ENCODE data around the gene HCN2. TPM values are rescaled to one million over a fixed set of nuclear protein-coding genes. Genes with fewer than 3 reads are reported as not detected.
"Not testable (repeated sequence)": the region's sequence is repeated elsewhere in the genome, so short reads cannot be mapped to it uniquely, and the experiment has no call there.

Gene HCN2
- total RNA-seq, 2 experiments from 2014 or later: 0.06 to 1.0 TPM

GRCh38 chr19:623974-624373, 34.3 kb downstream of the HCN2 start:
- Histone ChIP-seq H2AFZ (ENCODE audit: low read length) (no peak overlapping the region), H3K36me3 (ENCODE audit: insufficient read depth, low read length) (peaks cover 78% of the 10 kb centered on the region), H4K20me1 (ENCODE audit: insufficient read depth, low read length) (no peaks in the 10 kb centered on the region), H3K4me1 (ENCODE audit: insufficient read depth, low read length, poor library complexity, severe bottlenecking) (no peaks in the 10 kb centered on the region), H3K9me3 (ENCODE audit: low read length) (no peaks in the 10 kb centered on the region), H3K27ac (ENCODE audit: low read depth, low read length, poor library complexity, severe bottlenecking) (no peak overlapping the region), H3K79me2 (ENCODE audit: insufficient read depth, low read depth, low read length) (peaks cover 13% of the 10 kb centered on the region; the same call in 1 of the 2 replicates), H3K9me2 (ENCODE audit: insufficient read depth, low read length) (no peaks in the 10 kb centered on the region), H3K4me2 (ENCODE audit: low read length) (no peak overlapping the region), H3K4me3 (ENCODE audit: low read depth, low read length, poor library complexity, severe bottlenecking) (no peak overlapping the region)
- CTCF ChIA-PET (ENCODE audit: unreplicated experiment): no interaction called here
- TF ChIP-seq CTCF (conservative IDR thresholded peaks at IDR 0.05; ENCODE audit: low read length): 0 out of 2 replicates have a peak, but pooled peaks have one; percentile 29
- no peak for TF ChIP-seq EZH2phosphoT487 (IDR thresholded peaks at IDR 0.05; ENCODE audit: borderline replicate concordance, low read depth, low read length)
- intact Hi-C loops (cut with micrococcal nuclease; ENCODE audit: unreplicated experiment): no loop called here
- POLR2A ChIA-PET: no interaction called here
- no TSS peak for BruUV-seq (replicated peaks)
- no peak for DNase-seq (ENCODE audit: low spot score)

- Histone ChIP-seq H3K4me3 (ENCODE audit: low read depth, low read length, poor library complexity, severe bottlenecking) (no peak overlapping the region), H3K4me2 (ENCODE audit: low read length) (no peak overlapping the region), H3K36me3 (ENCODE audit: insufficient read depth, low read length) (peaks cover 78% of the 10 kb centered on the region), H3K9me3 (ENCODE audit: low read length) (no peaks in the 10 kb centered on the region), H3K4me1 (ENCODE audit: insufficient read depth, low read length, poor library complexity, severe bottlenecking) (no peaks in the 10 kb centered on the region), H3K79me2 (ENCODE audit: insufficient read depth, low read depth, low read length) (peaks cover 13% of the 10 kb centered on the region; the same call in 1 of the 2 replicates), H3K9me2 (ENCODE audit: insufficient read depth, low read length) (no peaks in the 10 kb centered on the region), H2AFZ (ENCODE audit: low read length) (no peak overlapping the region), H4K20me1 (ENCODE audit: insufficient read depth, low read length) (no peaks in the 10 kb centered on the region), H3K27ac (ENCODE audit: low read depth, low read length, poor library complexity, severe bottlenecking) (no peak overlapping the region)
- DNase-seq (ENCODE audit: low spot score): no peak
- ChIA-PET CTCF (ENCODE audit: unreplicated experiment) (interaction anchor here (0.6 kb wide), 1 partner anchor 95 kb away, joined by 3 read pairs; no protein-coding TSS in a partner anchor), POLR2A (no interaction called here)
- intact Hi-C loops (cut with micrococcal nuclease; ENCODE audit: unreplicated experiment): no loop called here
- BruUV-seq (replicated peaks): no TSS peak
- TF ChIP-seq CTCF (conservative IDR thresholded peaks at IDR 0.05; ENCODE audit: low read length) (no peak), EZH2phosphoT487 (IDR thresholded peaks at IDR 0.05; ENCODE audit: borderline replicate concordance, low read depth, low read length) (no peak)
These were observed 34.9 kb downstream of the HCN2 start for GRCh38 chr19:624433-625109.

GRCh38 chr19:625257-625656, 35.6 kb downstream of the HCN2 start:
- H3K4me3 ChIP-seq (ENCODE audit: low read depth, low read length, poor library complexity, severe bottlenecking): no peak overlapping the region
- H3K4me2 ChIP-seq (ENCODE audit: low read length): no peak overlapping the region
- H2AFZ ChIP-seq (ENCODE audit: low read length): no peak overlapping the region
- H4K20me1 ChIP-seq (ENCODE audit: insufficient read depth, low read length): no peaks in the 10 kb centered on the region
- peaks cover 13% of the 10 kb centered on the region; the same call in 1 of the 2 replicates for H3K79me2 ChIP-seq (ENCODE audit: insufficient read depth, low read depth, low read length)
- TF ChIP-seq EZH2phosphoT487 (IDR thresholded peaks at IDR 0.05; ENCODE audit: borderline replicate concordance, low read depth, low read length) (no peak), CTCF (conservative IDR thresholded peaks at IDR 0.05; ENCODE audit: low read length) (no peak)
- no peaks in the 10 kb centered on the region for H3K9me3 ChIP-seq (ENCODE audit: low read length)
- no TSS peak for BruUV-seq (replicated peaks)
- ChIA-PET CTCF (ENCODE audit: unreplicated experiment) (no interaction called here), POLR2A (no interaction called here)
- no peak for DNase-seq (ENCODE audit: low spot score)
- H3K4me1 ChIP-seq (ENCODE audit: insufficient read depth, low read length, poor library complexity, severe bottlenecking): no peaks in the 10 kb centered on the region
- intact Hi-C loops (cut with micrococcal nuclease; ENCODE audit: unreplicated experiment): no loop called here
- H3K9me2 ChIP-seq (ENCODE audit: insufficient read depth, low read length): no peaks in the 10 kb centered on the region
- peaks cover 77% of the 10 kb centered on the region for H3K36me3 ChIP-seq (ENCODE audit: insufficient read depth, low read length)
- no peak overlapping the region for H3K27ac ChIP-seq (ENCODE audit: low read depth, low read length, poor library complexity, severe bottlenecking)

GRCh38 chr19:626566-626965, 36.9 kb downstream of the HCN2 start:
- Histone ChIP-seq H3K79me2 (ENCODE audit: insufficient read depth, low read depth, low read length) (peaks cover 23% of the 10 kb centered on the region; the same call in 1 of the 2 replicates), H3K36me3 (ENCODE audit: insufficient read depth, low read length) (peaks cover 85% of the 10 kb centered on the region)
- intact Hi-C loops (cut with micrococcal nuclease; ENCODE audit: unreplicated experiment); H3K9me3 ChIP-seq (ENCODE audit: low read length); H3K27ac ChIP-seq (ENCODE audit: low read depth, low read length, poor library complexity, severe bottlenecking); CTCF ChIA-PET (ENCODE audit: unreplicated experiment); H3K9me2 ChIP-seq (ENCODE audit: insufficient read depth, low read length); H2AFZ ChIP-seq (ENCODE audit: low read length); DNase-seq (ENCODE audit: low spot score); H3K4me3 ChIP-seq (ENCODE audit: low read depth, low read length, poor library complexity, severe bottlenecking); BruUV-seq (replicated peaks); H4K20me1 ChIP-seq (ENCODE audit: insufficient read depth, low read length); H3K4me2 ChIP-seq (ENCODE audit: low read length); H3K4me1 ChIP-seq (ENCODE audit: insufficient read depth, low read length, poor library complexity, severe bottlenecking); POLR2A ChIA-PET: not testable (repeated sequence)

Data from OCI-LY7 (cell line).